Activated CD4-positive, alpha-beta T cell treated with anti-CD3 and anti-CD28 coated beads, Interleukin-2, amount 10 ng/mL, durations not matched to agents 24 days and 14 days (primary cell): ENCODE data around the gene CNTN2. TPM values are rescaled to one million over a fixed set of nuclear protein-coding genes. Genes with fewer than 3 reads are reported as not detected.

Source experiments
- DNase-seq: peaks from one replicate; pipeline ENCODE4 v3.0.0; 2022
- H3K27ac Mint-ChIP-seq: one replicate; pipeline ENCODE4 v1.8.0; 2022; ENCODE audit warnings: mild to moderate bottlenecking, mixed read lengths
- H3K27me3 Mint-ChIP-seq: one replicate; pipeline ENCODE4 v1.8.0; 2022; ENCODE audit warnings: mixed read lengths
- H3K36me3 Mint-ChIP-seq: one replicate; pipeline ENCODE4 v1.8.0; 2022; ENCODE audit warnings: low read depth, mild to moderate bottlenecking, mixed read lengths
- H3K4me1 Mint-ChIP-seq: one replicate; pipeline ENCODE4 v1.8.0; 2021; ENCODE audit warnings: mixed read lengths
- H3K4me3 Mint-ChIP-seq: one replicate; pipeline ENCODE4 v1.8.0; 2022; ENCODE audit warnings: mild to moderate bottlenecking, moderate library complexity, mixed read lengths
- H3K9me3 Mint-ChIP-seq: one replicate; pipeline ENCODE4 v1.8.0; 2021; ENCODE audit warnings: mixed read lengths
- intact Hi-C: fragments of 100-400 bp; cut with micrococcal nuclease; formaldehyde crosslinking; loops from one replicate; pipeline ENCODE4 v1.15.1; 2023
- total RNA-seq: library from RNA; stranded (reverse); gene quantifications from 2 replicates; pipeline ENCODE4 v1.2.3, GENCODE V29; 2022

The CNTN2 gene
- total RNA-seq, 1 donor from 2014 or later = not detected

- H3K4me3 Mint-ChIP-seq = no peak overlapping the region
- H3K4me1 Mint-ChIP-seq = no peaks in the 10 kb centered on the region
- intact Hi-C loops = no loop called here
- H3K36me3 Mint-ChIP-seq = no peaks in the 10 kb centered on the region
- no peaks in the 10 kb centered on the region for H3K9me3 Mint-ChIP-seq
- H3K27ac Mint-ChIP-seq = no peak overlapping the region
- peaks cover 4% of the 10 kb centered on the region for H3K27me3 Mint-ChIP-seq
- no peak for DNase-seq
Observed at GRCh38 chr1:205013683-205014367, 29.2 kb upstream of the CNTN2 start.

GRCh38 chr1:205014783-205015182 lies 28.2 kb upstream of the CNTN2 start:
- H3K27me3 Mint-ChIP-seq = peaks cover 4% of the 10 kb centered on the region
- no peaks in the 10 kb centered on the region for H3K9me3 Mint-ChIP-seq
- intact Hi-C loops = no loop called here
- H3K4me3 Mint-ChIP-seq = no peak overlapping the region
- DNase-seq = no peak
- H3K36me3 Mint-ChIP-seq = no peaks in the 10 kb centered on the region
- H3K4me1 Mint-ChIP-seq = no peaks in the 10 kb centered on the region
- H3K27ac Mint-ChIP-seq = no peak overlapping the region

- Mint-ChIP-seq H3K4me3 (no peak overlapping the region), H3K36me3 (no peaks in the 10 kb centered on the region), H3K27ac (no peak overlapping the region), H3K4me1 (no peaks in the 10 kb centered on the region), H3K9me3 (no peaks in the 10 kb centered on the region), H3K27me3 (peaks cover 4% of the 10 kb centered on the region)
- DNase-seq = no peak
- intact Hi-C loops = no loop called here
Observed at GRCh38 chr1:205015241-205015640, 27.8 kb upstream of the CNTN2 start.

GRCh38 chr1:205016075-205016474 lies 26.9 kb upstream of the CNTN2 start:
- H3K27ac Mint-ChIP-seq = no peak overlapping the region
- no peaks in the 10 kb centered on the region for H3K36me3 Mint-ChIP-seq
- peaks cover 4% of the 10 kb centered on the region for H3K27me3 Mint-ChIP-seq
- H3K9me3 Mint-ChIP-seq = no peaks in the 10 kb centered on the region
- H3K4me1 Mint-ChIP-seq = no peaks in the 10 kb centered on the region
- H3K4me3 Mint-ChIP-seq = no peak overlapping the region
- no peak for DNase-seq
- intact Hi-C loops = no loop called here

- Mint-ChIP-seq H3K27me3 (peaks cover 4% of the 10 kb centered on the region), H3K4me3 (no peak overlapping the region), H3K36me3 (no peaks in the 10 kb centered on the region), H3K4me1 (no peaks in the 10 kb centered on the region), H3K9me3 (no peaks in the 10 kb centered on the region), H3K27ac (no peak overlapping the region)
- intact Hi-C loops = no loop called here
- no peak for DNase-seq
Observed at GRCh38 chr1:205016584-205016983, 26.4 kb upstream of the CNTN2 start.

GRCh38 chr1:205017001-205017400 lies 26.0 kb upstream of the CNTN2 start:
- DNase-seq = no peak
- Mint-ChIP-seq H3K9me3 (no peaks in the 10 kb centered on the region), H3K4me3 (no peak overlapping the region), H3K36me3 (no peaks in the 10 kb centered on the region), H3K27me3 (peaks cover 4% of the 10 kb centered on the region), H3K4me1 (no peaks in the 10 kb centered on the region), H3K27ac (no peak overlapping the region)
- intact Hi-C loops = no loop called here

GRCh38 chr1:205017766-205018165 lies 25.2 kb upstream of the CNTN2 start:
- DNase-seq = no peak
- intact Hi-C loops = no loop called here
- Mint-ChIP-seq H3K9me3 (no peaks in the 10 kb centered on the region), H3K27me3 (peaks cover 4% of the 10 kb centered on the region), H3K27ac (no peak overlapping the region), H3K4me3 (no peak overlapping the region), H3K36me3 (no peaks in the 10 kb centered on the region), H3K4me1 (no peaks in the 10 kb centered on the region)

- H3K27ac Mint-ChIP-seq = no peak overlapping the region
- H3K9me3 Mint-ChIP-seq = no peaks in the 10 kb centered on the region
- peaks cover 2% of the 10 kb centered on the region for H3K27me3 Mint-ChIP-seq
- no peaks in the 10 kb centered on the region for H3K4me1 Mint-ChIP-seq
- no peaks in the 10 kb centered on the region for H3K36me3 Mint-ChIP-seq
- no peak overlapping the region for H3K4me3 Mint-ChIP-seq
- intact Hi-C loops = no loop called here
- no peak for DNase-seq
Observed at GRCh38 chr1:205018381-205018780, 24.6 kb upstream of the CNTN2 start.

GRCh38 chr1:205020466-205020865 lies 22.5 kb upstream of the CNTN2 start:
- no peaks in the 10 kb centered on the region for H3K36me3 Mint-ChIP-seq

GRCh38 chr1:205024679-205025078 lies 18.3 kb upstream of the CNTN2 start:
- peaks cover 3% of the 10 kb centered on the region for H3K27me3 Mint-ChIP-seq
- no peaks in the 10 kb centered on the region for H3K4me1 Mint-ChIP-seq
- no peak for DNase-seq
- intact Hi-C loops = no loop called here
- H3K9me3 Mint-ChIP-seq = no peaks in the 10 kb centered on the region
- H3K36me3 Mint-ChIP-seq = no peaks in the 10 kb centered on the region
- no peak overlapping the region for H3K4me3 Mint-ChIP-seq
- no peak overlapping the region for H3K27ac Mint-ChIP-seq

More at GRCh38 chr1:205020466-205020865, 22.5 kb upstream of the CNTN2 start:
- DNase-seq = no peak
- H3K9me3 Mint-ChIP-seq = no peaks in the 10 kb centered on the region
- no peak overlapping the region for H3K4me3 Mint-ChIP-seq
- H3K4me1 Mint-ChIP-seq = no peaks in the 10 kb centered on the region
- intact Hi-C loops = no loop called here
- H3K27me3 Mint-ChIP-seq = peaks cover 2% of the 10 kb centered on the region
- no peak overlapping the region for H3K27ac Mint-ChIP-seq

GRCh38 chr1:205025239-205025638 lies 17.8 kb upstream of the CNTN2 start:
- H3K4me1 Mint-ChIP-seq = no peaks in the 10 kb centered on the region
- no peaks in the 10 kb centered on the region for H3K36me3 Mint-ChIP-seq
- H3K9me3 Mint-ChIP-seq = no peaks in the 10 kb centered on the region
- peaks cover 3% of the 10 kb centered on the region for H3K27me3 Mint-ChIP-seq
- no peak overlapping the region for H3K27ac Mint-ChIP-seq
- H3K4me3 Mint-ChIP-seq = no peak overlapping the region
- no peak for DNase-seq
- intact Hi-C loops = no loop called here

GRCh38 chr1:205026181-205026580 lies 16.8 kb upstream of the CNTN2 start:
- intact Hi-C loops = no loop called here
- no peaks in the 10 kb centered on the region for H3K36me3 Mint-ChIP-seq
- H3K9me3 Mint-ChIP-seq = no peaks in the 10 kb centered on the region
- H3K27ac Mint-ChIP-seq = no peak overlapping the region
- H3K27me3 Mint-ChIP-seq = peaks cover 3% of the 10 kb centered on the region
- H3K4me1 Mint-ChIP-seq = no peaks in the 10 kb centered on the region
- H3K4me3 Mint-ChIP-seq = no peak overlapping the region
- no peak for DNase-seq

GRCh38 chr1:205028390-205028789 lies 14.6 kb upstream of the CNTN2 start:
- H3K4me3 Mint-ChIP-seq = no peak overlapping the region
- no peak for DNase-seq
- intact Hi-C loops = no loop called here
- H3K27ac Mint-ChIP-seq = no peak overlapping the region
- H3K9me3 Mint-ChIP-seq = no peaks in the 10 kb centered on the region
- H3K4me1 Mint-ChIP-seq = no peaks in the 10 kb centered on the region
- H3K27me3 Mint-ChIP-seq = peaks cover 3% of the 10 kb centered on the region
- H3K36me3 Mint-ChIP-seq = no peaks in the 10 kb centered on the region

- Mint-ChIP-seq H3K9me3 (no peaks in the 10 kb centered on the region), H3K27ac (no peak overlapping the region), H3K4me3 (no peak overlapping the region), H3K27me3 (peaks cover 3% of the 10 kb centered on the region), H3K4me1 (no peaks in the 10 kb centered on the region), H3K36me3 (no peaks in the 10 kb centered on the region)
- intact Hi-C loops = no loop called here
- no peak for DNase-seq
Observed at GRCh38 chr1:205028924-205029323, 14.1 kb upstream of the CNTN2 start.

GRCh38 chr1:205030241-205030640 lies 12.8 kb upstream of the CNTN2 start:
- DNase-seq = no peak
- Mint-ChIP-seq H3K36me3 (no peaks in the 10 kb centered on the region), H3K4me1 (no peaks in the 10 kb centered on the region), H3K4me3 (no peak overlapping the region), H3K27me3 (peaks cover 4% of the 10 kb centered on the region), H3K27ac (no peak overlapping the region), H3K9me3 (no peaks in the 10 kb centered on the region)
- intact Hi-C loops = no loop called here
